ENCODE data around the gene PIGL. TPM values are rescaled to one million over a fixed set of nuclear protein-coding genes. Genes with fewer than 3 reads are reported as not detected.

The PIGL gene
- total RNA-seq, 1 experiment from 2014 or later, result 44.1 TPM

GRCh38 chr17:16351831-16352230, 134.8 kb downstream of the PIGL start:
- ChIA-PET POLR2A (interaction anchor here (0.6 to 2.5 kb wide), 5 partner anchors 12 to 90 kb away, joined by 3 to 14 read pairs (median 4); no protein-coding TSS in a partner anchor), CTCF (interaction anchor here (2.0 to 6.3 kb wide), 5 partner anchors 10 to 87 kb away, joined by 9 to 64 read pairs (median 13); partner anchors contain the start of gene TRPV2)
- H3K9me3 Mint-ChIP-seq, result no peaks in the 10 kb centered on the region
- peaks cover 25% of the 10 kb centered on the region for H3K36me3 Mint-ChIP-seq
- peak overlapping the region; percentile 36; the same call in 1 of the 2 replicates for H3K27ac Mint-ChIP-seq
- TF ChIP-seq ATF1 (CRISPR knock-in tag; IDR thresholded peaks at IDR 0.05), result no peak
- TF ChIP-seq E2F4 (CRISPR knock-in tag; IDR thresholded peaks at IDR 0.05; ENCODE audit: borderline replicate concordance, low read depth), result no peak
- no peak for TF ChIP-seq MYBL2 (CRISPR knock-in tag; IDR thresholded peaks at IDR 0.05)
- no peak for TF ChIP-seq AFF4 (CRISPR knock-in tag; IDR thresholded peaks at IDR 0.05; ENCODE audit: borderline replicate concordance)
- TF ChIP-seq PRRX2 (CRISPR knock-in tag; IDR thresholded peaks at IDR 0.05), result no peak
- TF ChIP-seq ZMAT4 (CRISPR knock-in tag; IDR thresholded peaks at IDR 0.05), result no peak
- TF ChIP-seq NFATC4 (CRISPR knock-in tag; IDR thresholded peaks at IDR 0.05), result no peak
- no peak for TF ChIP-seq CTCF (IDR thresholded peaks at IDR 0.05)
- TF ChIP-seq PRDM15 (CRISPR knock-in tag; IDR thresholded peaks at IDR 0.05), result no peak
- peak overlapping the region; percentile 93 for H3K4me3 Mint-ChIP-seq
- no peak for ATAC-seq
- peaks cover 24% of the 10 kb centered on the region for H3K27me3 Mint-ChIP-seq (ENCODE audit: low read depth)
- no peak for DNase-seq (ENCODE audit: low spot score)
- H3K4me1 Mint-ChIP-seq, result peaks cover 28% of the 10 kb centered on the region

GRCh38 chr17:16352303-16352666, 135.3 kb downstream of the PIGL start:
- H3K4me1 Mint-ChIP-seq, result peaks cover 28% of the 10 kb centered on the region
- H3K9me3 Mint-ChIP-seq, result no peaks in the 10 kb centered on the region
- ATAC-seq (peak; percentile 29), DNase-seq (ENCODE audit: low spot score) (peak; percentile 57)
- peak overlapping the region; percentile 93 for H3K4me3 Mint-ChIP-seq
- POLR2A ChIA-PET, result interaction anchor here (0.6 to 2.5 kb wide), 7 partner anchors 11 to 89 kb away, joined by 3 to 14 read pairs (median 4); partner anchors contain the start of gene UBB
- peak overlapping the region; percentile 57 for H3K27ac Mint-ChIP-seq
- CTCF ChIA-PET, result interaction anchor here (1.1 to 6.3 kb wide), 7 partner anchors 10 to 237 kb away, joined by 3 to 64 read pairs (median 12); partner anchors contain the start of gene TRPV2
- H3K36me3 Mint-ChIP-seq, result peaks cover 20% of the 10 kb centered on the region
- H3K27me3 Mint-ChIP-seq (ENCODE audit: low read depth), result peaks cover 24% of the 10 kb centered on the region
- TF ChIP-seq NR1H2 (CRISPR knock-in tag; IDR thresholded peaks at IDR 0.05), result no peak
- no peak for TF ChIP-seq PRRX2 (CRISPR knock-in tag; IDR thresholded peaks at IDR 0.05)
- 0 out of 2 replicates have a peak, but pooled peaks have one; percentile 58 for TF ChIP-seq TEAD1 (CRISPR knock-in tag; IDR thresholded peaks at IDR 0.05)
- no peak for TF ChIP-seq ZNF121 (CRISPR knock-in tag; IDR thresholded peaks at IDR 0.05)
- TF ChIP-seq ARID4B (CRISPR knock-in tag; IDR thresholded peaks at IDR 0.05; ENCODE audit: borderline replicate concordance), result no peak
- TF ChIP-seq ZNF219 (CRISPR knock-in tag; IDR thresholded peaks at IDR 0.05; ENCODE audit: borderline replicate concordance), result no peak
- TF ChIP-seq ZNF281 (CRISPR knock-in tag; IDR thresholded peaks at IDR 0.05), result no peak

All from WTC11 (cell line).